HG02798 (cell line): ENCODE measurements around the gene CD74.
"Not testable (repeated sequence)": the region's sequence is repeated elsewhere in the genome, so short reads cannot be mapped to it uniquely, and the experiment has no call there.

ENCODE experiments used
- ATAC-seq: cut with Tn5 transposase; IDR thresholded peaks from one replicate; pipeline ENCODE4 v1.9.1; 2021; ENCODE audit warnings: mild to moderate bottlenecking; ENCODE audit not compliant: unreplicated experiment, poor library complexity

Gene CD74

GRCh38 chr5:150412319-150413175 lies at the start of gene CD74:
Gene CD74 (minus strand): TSS chr5:150412910. CDS start chr5:150412749, 161 bp downstream.
- peak; percentile 80 for ATAC-seq

DNA sequence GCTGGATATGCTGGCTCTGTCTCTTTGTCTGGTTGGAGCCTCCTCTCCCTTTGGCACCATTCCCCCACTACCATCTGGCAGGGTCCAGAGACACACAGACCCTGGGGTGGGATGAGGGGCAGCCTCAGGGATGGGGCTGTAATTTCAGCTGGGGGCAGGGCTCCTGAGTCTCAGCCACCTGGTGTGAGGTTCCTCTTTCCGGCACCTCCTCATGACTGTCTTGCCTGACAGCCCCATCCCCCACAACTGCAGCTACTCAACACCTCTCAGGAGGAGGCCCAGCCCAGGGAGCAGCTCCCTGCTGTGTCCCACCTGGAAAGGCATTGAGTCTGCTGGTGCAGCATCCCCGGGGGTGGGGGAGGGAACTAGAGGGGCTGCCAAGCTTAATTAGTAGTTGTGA lies 48.5 kb upstream of the CD74 start:
- ATAC-seq, result peak; percentile 75

GRCh38 chr5:150460781-150461180 lies 48.1 kb upstream of the CD74 start:
- no peak for ATAC-seq

DNA sequence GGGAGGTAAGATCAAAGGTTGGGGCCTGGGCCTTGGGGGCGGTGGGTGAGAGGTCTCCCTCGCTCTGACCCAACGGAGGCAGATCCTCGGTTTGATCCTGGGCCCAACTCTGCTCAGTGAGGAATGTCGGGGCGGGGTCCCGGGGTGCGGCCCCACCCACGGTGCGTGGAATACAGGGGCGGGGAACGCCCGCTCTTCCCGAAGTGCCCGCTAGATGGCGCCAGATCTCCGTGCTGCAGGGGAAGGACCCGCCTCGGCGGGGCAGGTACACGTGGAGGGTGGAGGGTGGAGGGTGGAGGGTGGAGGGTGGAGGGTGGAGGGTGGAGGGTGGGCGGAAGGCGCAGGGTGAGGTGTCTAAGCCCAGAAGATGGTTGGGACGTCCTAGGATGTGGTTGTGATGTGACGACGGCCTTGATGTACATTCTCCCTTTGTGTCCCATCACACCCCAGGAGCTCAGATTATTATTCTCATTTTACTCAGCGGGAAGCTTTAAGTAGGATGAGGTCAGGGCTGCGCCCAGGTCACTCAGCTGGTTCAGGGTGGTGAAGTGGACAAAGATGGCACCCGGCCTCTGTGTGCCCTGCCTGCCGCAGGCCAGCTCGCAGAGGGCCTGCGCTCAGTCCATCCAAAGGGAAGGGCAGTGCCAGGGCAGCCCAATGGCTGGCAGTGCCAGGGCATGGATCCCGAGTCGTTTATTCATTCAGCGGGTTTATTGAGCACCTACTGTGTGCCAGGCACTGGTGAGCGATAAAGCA lies 46.3 kb upstream of the CD74 start:
- peak; percentile 79 for ATAC-seq

- ATAC-seq, result no peak
These were observed 45.0 kb upstream of the CD74 start for GRCh38 chr5:150457562-150458240.

GRCh38 chr5:150457121-150457520 lies 44.4 kb upstream of the CD74 start:
- ATAC-seq, result no peak

DNA sequence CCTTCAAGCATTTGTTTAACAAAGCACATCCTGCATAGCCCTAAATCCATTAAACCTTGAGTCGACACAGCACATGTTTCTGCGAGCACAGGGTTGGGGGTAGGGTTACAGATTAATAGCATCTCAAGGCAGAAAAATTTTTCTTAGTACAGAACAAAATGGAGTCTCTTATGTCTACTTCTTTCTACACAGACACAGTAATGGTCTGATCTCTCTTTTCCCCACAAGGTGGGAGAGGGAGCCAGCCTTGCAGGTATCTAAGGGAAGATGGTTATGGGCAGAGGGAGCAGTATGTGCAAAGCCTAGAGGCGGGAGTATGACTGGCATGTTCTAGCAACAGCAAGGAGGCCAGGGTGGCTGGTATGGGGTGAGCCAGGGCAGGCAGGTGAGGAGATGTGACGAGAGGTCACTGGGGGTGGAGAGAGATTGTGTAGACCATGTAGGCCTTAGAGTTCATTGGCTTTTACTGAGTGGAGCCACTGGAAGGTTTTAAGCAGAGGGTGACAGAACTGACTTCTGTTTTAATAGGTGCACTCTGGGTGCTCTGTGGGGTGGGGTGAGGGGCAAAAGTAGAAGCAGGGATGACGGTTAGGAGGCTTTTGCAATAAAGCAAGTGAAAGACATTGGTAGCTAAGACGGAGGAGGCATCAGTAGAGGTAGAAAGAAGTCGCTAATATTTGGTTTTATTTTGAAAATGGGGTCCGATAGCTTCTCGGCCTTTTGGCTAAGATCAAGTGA lies 42.0 kb upstream of the CD74 start:
- ATAC-seq, result no peak

DNA sequence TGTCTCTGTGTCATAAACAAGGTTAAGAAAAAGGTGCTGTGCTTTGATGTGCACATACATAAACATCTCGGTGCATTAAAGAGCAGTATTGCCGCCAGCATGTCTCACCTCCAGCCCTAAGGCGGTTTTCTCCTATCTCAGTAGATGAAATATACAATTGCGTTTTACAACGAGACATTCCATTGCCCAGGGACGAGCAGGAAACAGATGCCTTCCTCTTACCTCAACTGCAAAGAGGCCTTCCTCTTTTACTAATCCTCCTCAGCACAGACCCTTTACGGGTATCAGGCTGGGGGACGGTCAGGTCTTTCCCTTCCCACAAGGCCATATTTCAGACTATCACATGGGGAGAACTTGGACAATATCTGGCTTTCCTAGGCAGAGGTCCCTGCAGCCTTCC lies 41.3 kb upstream of the CD74 start:
- not testable (repeated sequence) for ATAC-seq

DNA sequence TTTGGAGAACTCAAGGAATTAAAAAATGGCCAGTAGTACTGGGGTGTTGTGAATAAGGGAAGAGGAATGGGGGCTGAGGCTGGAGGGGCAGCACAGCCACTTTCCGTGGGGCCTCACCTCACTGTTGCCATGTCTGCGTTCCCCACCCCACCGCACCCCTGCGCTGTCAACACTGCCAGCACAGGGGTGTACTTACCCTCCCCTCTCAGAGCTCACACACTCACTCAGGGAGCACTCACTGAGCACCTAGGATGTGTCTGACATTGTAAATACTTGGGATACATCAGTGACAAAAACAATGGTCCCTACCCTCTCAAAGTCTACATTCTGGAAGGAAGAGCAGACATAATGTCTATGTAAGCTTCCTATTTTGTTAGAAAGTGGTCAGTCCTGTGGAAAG lies 40.2 kb upstream of the CD74 start:
- ATAC-seq, result no peak

DNA sequence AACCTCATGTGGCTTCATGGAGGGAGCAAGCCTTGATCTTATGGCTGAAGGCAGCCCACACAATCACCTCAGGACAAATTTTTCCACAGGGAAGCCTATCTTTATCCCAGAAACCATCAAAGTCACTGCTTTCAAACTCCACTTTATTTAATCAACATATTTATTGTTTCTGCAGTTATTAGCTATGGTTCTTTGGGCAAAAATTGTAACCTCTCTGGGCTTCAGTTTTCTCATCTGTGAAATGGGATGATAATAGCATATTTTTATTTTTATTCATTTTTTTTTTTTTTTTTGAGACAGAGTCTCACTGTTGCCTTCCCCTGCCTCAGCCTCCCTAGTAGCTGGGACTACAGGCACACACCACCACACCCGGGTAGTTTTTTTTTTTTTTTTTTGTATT lies 38.9 kb upstream of the CD74 start:
- no peak for ATAC-seq

DNA sequence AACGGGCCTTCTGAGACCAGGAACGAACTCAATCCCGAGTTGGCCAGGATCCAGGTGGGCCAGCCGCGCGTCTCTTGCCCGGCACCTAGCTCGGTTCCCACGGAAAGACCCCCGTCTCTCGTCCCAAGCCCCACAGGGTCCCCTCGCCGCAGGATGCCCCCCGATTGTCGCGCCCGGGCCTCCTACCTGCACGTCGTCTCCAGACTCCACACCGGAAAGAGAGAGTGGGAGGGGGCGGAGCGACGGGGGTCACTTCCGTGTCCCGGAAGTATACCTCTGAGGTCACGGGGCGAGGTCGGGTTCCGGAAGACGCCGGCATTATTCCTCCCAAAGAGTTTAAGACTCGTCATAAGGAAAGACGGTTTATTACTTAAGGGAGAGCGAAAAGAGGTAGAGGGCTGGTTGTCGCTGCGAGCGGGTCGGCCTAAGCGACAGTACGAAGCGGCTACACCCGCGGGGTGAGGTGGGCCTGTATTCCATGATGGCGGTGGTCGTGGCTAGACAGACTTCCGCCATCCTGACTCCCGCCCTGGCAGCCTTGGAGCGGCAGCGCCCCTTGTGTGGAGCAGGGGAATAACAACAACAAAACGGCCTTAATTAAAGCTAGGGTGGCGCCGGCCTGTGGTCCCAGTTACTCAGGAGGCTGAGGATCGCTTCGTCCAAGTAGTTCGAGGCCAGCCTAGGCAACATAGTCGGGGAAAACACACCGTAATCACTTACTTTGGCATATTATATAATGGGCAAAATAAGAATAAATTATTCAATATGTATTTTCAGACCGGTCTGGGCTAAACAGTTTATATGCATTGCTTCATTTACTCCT lies 37.0 kb upstream of the CD74 start, which contains the start of gene RPS14:
RPS14 (minus strand) TSS at position 223 of the 823 bp plus-strand sequence. CDS start 2,006 bp downstream, outside the sequence.
- peak; percentile 95 for ATAC-seq

GRCh38 chr5:150448952-150449516 lies 36.3 kb upstream of the CD74 start:
- ATAC-seq, result peak; percentile 28

- no peak for ATAC-seq
These were observed 35.6 kb upstream of the CD74 start for GRCh38 chr5:150448334-150448733.

DNA sequence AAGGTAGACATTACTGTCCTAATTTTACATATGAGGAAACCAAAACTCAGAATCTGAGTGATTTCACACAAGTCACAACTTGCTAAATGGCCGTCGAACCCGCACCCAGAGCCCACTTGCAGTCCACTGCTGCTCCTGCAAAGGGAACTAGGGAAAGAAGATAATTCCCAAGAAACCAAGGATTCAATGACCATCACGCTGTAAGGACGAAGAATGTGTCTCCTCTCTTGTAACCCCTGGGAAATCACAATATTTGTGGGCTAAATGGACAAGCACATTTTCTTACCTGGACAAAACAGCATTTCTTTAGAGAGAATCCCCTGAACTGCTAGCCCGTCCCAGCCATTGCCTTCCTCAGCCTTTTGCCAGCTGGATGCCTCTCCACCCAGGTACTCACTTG lies 34.5 kb upstream of the CD74 start:
- no peak for ATAC-seq

- ATAC-seq, result no peak
These were observed 33.9 kb upstream of the CD74 start for GRCh38 chr5:150446583-150446982.

- no peak for ATAC-seq
These were observed 33.4 kb upstream of the CD74 start for GRCh38 chr5:150446088-150446487.

DNA sequence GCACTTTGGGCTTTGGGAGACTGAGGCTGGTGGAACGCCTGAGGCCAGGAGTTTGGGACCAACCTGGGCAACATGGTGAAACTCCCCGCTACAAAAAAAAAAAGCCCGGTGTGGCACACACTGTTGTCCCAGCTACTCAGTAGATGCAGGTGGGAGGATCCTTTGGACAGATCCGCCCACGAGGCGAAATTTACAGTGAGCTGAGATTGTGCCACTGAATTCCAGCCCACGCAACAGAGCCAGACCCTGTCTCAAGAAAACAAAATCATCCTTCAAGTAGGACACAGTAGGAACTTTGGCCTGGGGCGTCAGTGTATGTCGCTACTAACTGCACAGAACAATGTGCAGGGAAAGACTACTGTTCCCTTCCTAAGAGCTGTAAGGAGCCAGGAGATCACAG lies 32.1 kb upstream of the CD74 start:
- ATAC-seq, result no peak

GRCh38 chr5:150443242-150444075 lies 30.7 kb upstream of the CD74 start:
- no peak for ATAC-seq
